ENCODE data around the gene MANEA. TPM values are rescaled to one million over a fixed set of nuclear protein-coding genes. Genes with fewer than 3 reads are reported as not detected.

MANEA gene
- total and polyA plus RNA-seq, 2 of the 8 experiments (the other 6 are each of a cell fraction or from before 2014, with no cell fraction given): 2.8 to 10.4 TPM

GRCh38 chr6:95545226-95545625 lies 32.1 kb upstream of the MANEA start (continued):
- no peak for TF ChIP-seq EZH2 (IDR thresholded peaks at IDR 0.05; ENCODE audit: low read depth, low read length, severe bottlenecking)
- TF ChIP-seq MAX (IDR thresholded peaks at IDR 0.05): no peak
- no peak for TF ChIP-seq CEBPB (IDR thresholded peaks at IDR 0.05; ENCODE audit: low read depth, low read length)
- no peak for TF ChIP-seq EGR1 (IDR thresholded peaks at IDR 0.05; ENCODE audit: borderline replicate concordance, low read depth, low read length)
